Panc1 (cell line): ENCODE data around the gene SLC35A3. TPM values are rescaled to one million over a fixed set of nuclear protein-coding genes. Genes with fewer than 3 reads are reported as not detected.

Source experiments
- ATAC-seq: fragments of 200-7000 bp; cut with Tn5 transposase; 2 replicates; pipeline ENCODE4 v1.9.1; 2020; ENCODE audit warnings: mild to moderate bottlenecking, moderate library complexity
- BruUV-seq: library from RNA; stranded (reverse); fragments of 400-500 nt; replicated peaks from 2 replicates; lab custom pipeline; 2021; lab: Mats Ljungman, UMichigan
- CTCF ChIA-PET: fragments of 300-600 bp; sonication (Branson Sonifier 250); formaldehyde crosslinking; loops from one replicate; lab custom pipeline; 2022; ENCODE audit warnings: antibody characterized with exemption; lab: Charles Lee
- POLR2A ChIA-PET: fragments of 300-600 bp; sonication (Branson Sonifier 250); formaldehyde crosslinking; loops from one replicate; lab custom pipeline; 2022; ENCODE audit warnings: antibody characterized with exemption; lab: Charles Lee
- DNase-seq: peaks from one replicate; pipeline ENCODE4 v3.0.0-alpha.2; 2010; ENCODE audit warnings: low read depth, low spot score
- H3K27ac ChIP-seq: 2 replicates; pipeline ENCODE4 v1.5.1; 2011; ENCODE audit warnings: mild to moderate bottlenecking, low read length, inconsistent platforms
- H3K27me3 ChIP-seq: fragments of 200-500 bp; sonication (Bioruptor generic); 2 replicates; pipeline ENCODE4 v1.6.0; 2014; ENCODE audit warnings: low read length, inconsistent platforms; ENCODE audit not compliant: control insufficient read depth, insufficient read depth
- H3K36me3 ChIP-seq: fragments of 200-500 bp; sonication (Bioruptor generic); 2 replicates; pipeline ENCODE4 v1.5.1; 2014; ENCODE audit warnings: inconsistent platforms, mild to moderate bottlenecking, low read length, moderate library complexity; ENCODE audit not compliant: control insufficient read depth, insufficient read depth
- H3K4me1 ChIP-seq: 2 replicates; pipeline ENCODE4 v1.5.1; 2011; ENCODE audit warnings: inconsistent platforms, mild to moderate bottlenecking, low read length, moderate library complexity; ENCODE audit not compliant: control insufficient read depth, insufficient read depth
- H3K4me3 ChIP-seq, 2 experiments: 2 replicates each; pipeline ENCODE4 v1.5.1; 2011 to 2012; ENCODE audit warnings: low read depth in 2 of 2, low read length in 2 of 2, mild to moderate bottlenecking in 2 of 2, inconsistent platforms in 1 of 2, moderate library complexity in 1 of 2
- H3K9me3 ChIP-seq: fragments of 200-500 bp; sonication (Bioruptor generic); 2 replicates; pipeline ENCODE4 v1.5.1; 2014; ENCODE audit warnings: low read depth, mild to moderate bottlenecking, inconsistent platforms, low read length, moderate library complexity; ENCODE audit not compliant: control insufficient read depth, insufficient read depth
- CTCF ChIP-seq: fragments of 450-650 bp; IDR thresholded peaks from 2 replicates; pipeline ENCODE4 v1.5.1; 2017; ENCODE audit warnings: mild to moderate bottlenecking
- POLR2AphosphoS5 ChIP-seq: IDR thresholded peaks from 2 replicates; pipeline ENCODE4 v1.6.1; 2012; ENCODE audit warnings: mild to moderate bottlenecking, low read depth, low read length, moderate library complexity
- REST ChIP-seq, 2 experiments: IDR thresholded peaks; 2 replicates each; pipeline ENCODE4 v1.6.1; 2011 to 2012; ENCODE audit warnings: low read depth in 2 of 2, control low read depth in 1 of 2, low read length in 1 of 2, mild to moderate bottlenecking in 1 of 2, moderate library complexity in 1 of 2; ENCODE audit not compliant: insufficient read depth in 1 of 2
- SIN3A ChIP-seq: IDR thresholded peaks from 2 replicates; pipeline ENCODE4 v1.6.1; 2012; ENCODE audit warnings: low read depth, mild to moderate bottlenecking, low read length, moderate library complexity, borderline replicate concordance; ENCODE audit not compliant: insufficient read depth
- TCF7L2 ChIP-seq: IDR thresholded peaks from 2 replicates; pipeline ENCODE4 v1.6.1; 2011; ENCODE audit warnings: mild to moderate bottlenecking, low read depth, low read length, inconsistent platforms
- in situ Hi-C: cut with HindIII; loops from 2 replicates; pipeline ENCODE4 v1.10.0; 2016; ENCODE audit warnings: low sequenced_read_pairs, low pct_unique_long_range_greater_than_20kb
- intact Hi-C: fragments of 100-400 bp; cut with micrococcal nuclease; formaldehyde crosslinking; loops from one replicate; pipeline ENCODE4 v1.10.0; 2022; ENCODE audit not compliant: unreplicated experiment
- total RNA-seq: library from RNA; stranded (reverse); gene quantifications from one replicate; pipeline ENCODE4 v1.2.1, GENCODE V29; 2021; ENCODE audit not compliant: unreplicated experiment

SLC35A3 gene
- total RNA-seq, 1 experiment from 2014 or later = 15.9 TPM

GRCh38 chr1:100019220-100019619 lies 49.4 kb downstream of the SLC35A3 start:
- no peak for TF ChIP-seq SIN3A
- TF ChIP-seq REST (IDR thresholded peaks at IDR 0.05; ENCODE audit: insufficient read depth in 1 of 2, low read depth in 2 of 2, low read length in 1 of 2) = no peak
- no peak for TF ChIP-seq CTCF
- TF ChIP-seq TCF7L2 = no peak
- TF ChIP-seq POLR2AphosphoS5 = no peak
- BruUV-seq = no TSS peak

GRCh38 chr1:100023482-100023881 lies 53.7 kb downstream of the SLC35A3 start:
- Histone ChIP-seq H3K4me3 (no peak overlapping the region), H3K9me3 (no peaks in the 10 kb centered on the region), H3K36me3 (no peaks in the 10 kb centered on the region), H3K4me1 (no peaks in the 10 kb centered on the region), H3K27me3 (no peaks in the 10 kb centered on the region), H3K27ac (no peak overlapping the region)
- intact Hi-C loops (no loop called here), in situ Hi-C loops (no loop called here)
- ChIA-PET CTCF (no interaction called here), POLR2A (no interaction called here)
- DNase-seq (no peak), ATAC-seq (no peak)
- TF ChIP-seq REST (IDR thresholded peaks at IDR 0.05; ENCODE audit: insufficient read depth in 1 of 2, low read depth in 2 of 2, low read length in 1 of 2) (no peak), CTCF (no peak), TCF7L2 (no peak), POLR2AphosphoS5 (no peak), SIN3A (no peak)
- no TSS peak for BruUV-seq

More at GRCh38 chr1:100019220-100019619, 49.4 kb downstream of the SLC35A3 start:
- no peaks in the 10 kb centered on the region for H3K4me1 ChIP-seq
- no peaks in the 10 kb centered on the region for H3K9me3 ChIP-seq
- H3K4me3 ChIP-seq = no peak overlapping the region
- in situ Hi-C loops (no loop called here), intact Hi-C loops (no loop called here)
- no peaks in the 10 kb centered on the region for H3K27me3 ChIP-seq
- POLR2A ChIA-PET = no interaction called here
- ATAC-seq (no peak), DNase-seq (no peak)
- no peaks in the 10 kb centered on the region for H3K36me3 ChIP-seq
- no peak overlapping the region for H3K27ac ChIP-seq
- CTCF ChIA-PET = no interaction called here
